Activated CD4-positive, alpha-beta T cell treated with anti-CD3 and anti-CD28 coated beads, Interleukin-2, amount 10 ng/mL, durations not matched to agents 7 days and 5 days (primary cell): ENCODE results near the gene NMRK2. TPM values are rescaled to one million over a fixed set of nuclear protein-coding genes. Genes with fewer than 3 reads are reported as not detected.

Experiments used
- CTCF ChIA-PET: fragments of 350-600 bp; sonication (Branson Sonifier 250); formaldehyde crosslinking; loops from one replicate; lab custom pipeline; 2021; ENCODE audit warnings: antibody characterized with exemption; lab: Charles Lee
- POLR2A ChIA-PET: fragments of 350-600 bp; sonication (Branson Sonifier 250); formaldehyde crosslinking; loops from one replicate; lab custom pipeline; 2021; ENCODE audit warnings: antibody characterized with exemption; lab: Charles Lee
- DNase-seq: peaks from one replicate; pipeline ENCODE4 v3.0.0-alpha.2; 2020
- H3K27ac Mint-ChIP-seq: one replicate; pipeline ENCODE4 v1.8.0; 2021; ENCODE audit warnings: mild to moderate bottlenecking, moderate library complexity, mixed read lengths
- H3K27me3 Mint-ChIP-seq: one replicate; pipeline ENCODE4 v1.8.0; 2021; ENCODE audit warnings: mixed read lengths
- H3K36me3 Mint-ChIP-seq: one replicate; pipeline ENCODE4 v1.8.0; 2021; ENCODE audit warnings: low read depth, mixed read lengths
- H3K4me1 Mint-ChIP-seq: one replicate; pipeline ENCODE4 v1.8.0; 2021; ENCODE audit warnings: mixed read lengths
- H3K4me3 Mint-ChIP-seq: one replicate; pipeline ENCODE4 v1.8.0; 2021; ENCODE audit warnings: mild to moderate bottlenecking, moderate library complexity, mixed read lengths
- H3K9me3 Mint-ChIP-seq: one replicate; pipeline ENCODE4 v1.8.0; 2021; ENCODE audit warnings: mixed read lengths
- total RNA-seq, 2 experiments: library from RNA; stranded (reverse); gene quantifications; one replicate each; pipeline ENCODE4 v1.2.3, GENCODE V29; 2021

The NMRK2 gene
- total RNA-seq, 2 experiments from 2014 or later = not detected

DNA sequence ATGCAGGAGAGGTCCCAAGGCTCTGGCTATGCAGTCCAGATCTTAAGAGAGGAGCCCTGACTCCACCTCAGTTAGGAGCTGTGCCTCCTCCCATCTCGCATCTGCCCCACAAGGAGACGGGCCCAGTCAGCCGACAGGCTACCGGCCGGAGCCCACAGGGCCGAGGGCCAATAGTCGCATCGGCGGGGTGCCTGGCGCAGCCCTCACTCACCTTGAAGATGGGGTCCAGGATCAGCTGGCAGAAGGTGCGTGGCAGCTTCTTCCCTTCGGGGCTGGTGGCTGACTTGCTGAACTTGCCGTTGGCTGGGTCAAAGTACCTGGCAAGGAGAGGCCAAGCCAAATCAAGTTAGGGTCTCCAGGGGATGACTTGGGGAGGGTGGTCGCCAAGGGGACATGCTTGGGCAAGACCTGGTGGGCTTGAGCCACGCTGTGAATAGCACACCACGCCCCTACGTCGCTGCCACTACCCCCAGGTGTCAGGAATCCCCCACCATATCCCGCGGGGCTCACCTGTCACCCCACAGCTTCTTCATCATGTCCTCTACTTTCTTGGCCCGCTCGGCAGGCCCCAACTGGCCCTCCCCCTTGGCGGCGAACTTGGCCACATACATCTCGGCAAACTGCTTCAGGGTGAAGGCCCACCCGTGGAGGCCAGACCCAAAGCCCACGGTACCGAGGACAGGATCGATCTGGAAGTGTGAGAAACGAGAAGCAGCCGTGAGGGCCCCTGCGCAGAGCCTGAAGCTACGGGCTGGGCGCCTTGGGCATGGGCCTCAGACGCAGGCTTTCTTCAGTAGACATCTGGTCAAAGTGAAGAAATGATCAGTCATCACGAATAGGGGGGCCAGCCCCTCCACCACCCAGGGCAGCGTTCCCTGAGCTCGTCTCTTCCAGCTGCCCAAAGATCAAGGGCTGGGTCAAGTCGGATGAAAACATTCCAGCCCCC, 49.1 kb downstream of the NMRK2 start:
- Mint-ChIP-seq H3K36me3 (peaks cover 62% of the 10 kb centered on the region), H3K9me3 (no peaks in the 10 kb centered on the region), H3K27me3 (no peaks in the 10 kb centered on the region), H3K4me1 (peaks cover 51% of the 10 kb centered on the region), H3K4me3 (no peak overlapping the region), H3K27ac (no peak overlapping the region)
- DNase-seq = no peak
- POLR2A ChIA-PET = no interaction called here
- CTCF ChIA-PET = interaction anchor here (1.1 to 1.2 kb wide), 2 partner anchors 10 to 13 kb away, joined by 4 to 8 read pairs; no protein-coding TSS in a partner anchor

DNA sequence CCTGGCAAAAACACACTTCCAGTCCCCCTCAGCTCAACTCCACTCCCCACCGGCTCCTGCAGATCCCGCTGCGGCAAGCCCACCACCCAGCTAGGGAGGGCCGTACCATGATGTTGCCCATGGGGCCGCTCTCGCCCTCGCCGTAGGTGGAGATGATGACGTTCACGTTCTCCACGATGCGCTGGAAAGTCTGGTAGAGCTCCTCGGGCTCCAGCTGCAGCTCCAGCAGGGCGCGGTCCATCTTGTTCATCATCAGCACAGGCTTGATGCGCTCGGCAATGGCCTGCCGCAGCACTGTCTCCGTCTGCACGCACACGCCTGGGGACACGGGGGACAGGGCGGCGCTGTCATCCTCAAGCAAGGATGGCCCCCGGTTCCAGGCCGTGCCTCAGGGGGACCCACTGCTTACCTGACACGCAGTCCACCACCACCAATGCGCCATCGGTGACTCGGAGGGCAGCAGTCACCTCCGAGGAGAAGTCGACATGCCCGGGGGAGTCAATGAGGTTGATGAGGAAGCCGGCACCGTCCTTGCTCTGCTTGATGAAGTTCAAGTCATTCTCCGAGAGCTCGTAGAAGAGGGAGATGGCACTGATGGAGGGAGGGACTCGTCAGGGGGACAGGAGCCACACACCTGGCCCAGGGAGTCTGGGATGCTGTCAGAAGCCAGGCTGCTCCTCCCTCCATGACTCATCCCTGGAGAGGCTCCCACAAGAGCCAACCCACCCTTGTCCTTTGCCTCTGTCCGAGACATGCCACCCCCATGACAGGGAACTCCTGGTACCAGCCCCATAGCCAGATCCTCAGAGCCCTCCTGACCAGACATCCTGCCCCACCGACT, 50.1 kb downstream of the NMRK2 start:
- peak overlapping the region; percentile 94 for H3K4me3 Mint-ChIP-seq
- H3K4me1 Mint-ChIP-seq = peaks cover 57% of the 10 kb centered on the region
- POLR2A ChIA-PET = no interaction called here
- no peak for DNase-seq
- peak overlapping the region; percentile 85 for H3K27ac Mint-ChIP-seq
- no peaks in the 10 kb centered on the region for H3K9me3 Mint-ChIP-seq
- CTCF ChIA-PET = no interaction called here
- H3K36me3 Mint-ChIP-seq = peaks cover 52% of the 10 kb centered on the region
- no peaks in the 10 kb centered on the region for H3K27me3 Mint-ChIP-seq

DNA sequence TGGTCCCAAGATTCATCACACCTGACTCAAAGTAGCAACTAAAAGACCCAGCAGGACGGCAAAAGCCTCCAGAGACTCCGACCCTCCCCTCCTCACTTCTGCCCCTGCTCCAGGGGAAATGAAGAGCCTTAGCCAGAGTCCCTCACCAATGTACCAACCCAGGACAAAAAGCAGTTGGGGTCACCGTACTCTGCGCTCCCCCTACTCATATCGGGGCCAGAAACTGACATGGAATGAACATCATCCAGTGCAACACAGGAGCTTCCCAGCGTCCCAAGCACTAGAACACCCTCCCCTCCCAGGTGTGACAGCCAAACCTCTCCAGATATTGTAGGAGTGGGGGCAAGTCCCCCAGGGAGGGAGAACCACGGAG, 50.7 kb downstream of the NMRK2 start:
- H3K9me3 Mint-ChIP-seq = no peaks in the 10 kb centered on the region
- peak overlapping the region; percentile 95 for H3K27ac Mint-ChIP-seq
- ChIA-PET POLR2A (no interaction called here), CTCF (interaction anchor here (0.5 to 0.8 kb wide), 2 partner anchors 211 to 807 kb away, joined by 3 read pairs; partner anchors contain the start of gene RAX2)
- no peak for DNase-seq
- H3K4me1 Mint-ChIP-seq = peaks cover 57% of the 10 kb centered on the region
- no peaks in the 10 kb centered on the region for H3K27me3 Mint-ChIP-seq
- peak overlapping the region; percentile 94 for H3K4me3 Mint-ChIP-seq
- H3K36me3 Mint-ChIP-seq = peaks cover 49% of the 10 kb centered on the region

DNA sequence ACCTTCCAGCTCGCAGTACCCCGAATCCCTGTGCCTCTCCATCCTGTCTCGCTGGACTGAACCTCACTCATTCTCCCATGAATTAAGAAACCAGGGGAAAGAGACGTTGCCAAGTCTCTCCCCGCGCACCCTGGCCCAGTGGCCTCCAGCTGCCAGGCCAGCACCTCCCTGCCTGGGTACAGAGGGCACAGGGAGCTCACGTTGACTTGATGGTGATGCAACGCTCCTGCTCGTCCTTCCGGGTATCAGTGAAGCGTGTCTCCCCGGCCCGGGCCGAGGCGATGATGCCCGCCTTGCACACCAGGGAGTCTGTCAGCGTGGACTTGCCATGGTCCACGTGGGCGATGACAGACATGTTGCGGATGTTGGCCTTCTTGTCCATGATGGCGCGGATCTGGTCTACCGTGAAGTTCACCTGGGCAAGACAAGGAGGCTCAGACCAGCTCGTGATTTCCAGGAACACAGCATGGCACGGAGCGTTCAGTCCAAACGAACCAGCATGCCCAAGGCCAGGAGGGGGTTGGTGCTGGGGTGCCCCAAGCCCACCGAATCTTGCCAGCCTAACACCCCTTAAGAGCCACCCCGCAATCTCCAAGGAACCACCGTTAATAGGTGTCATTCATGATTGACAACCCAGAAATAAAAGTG, 51.2 kb downstream of the NMRK2 start:
- peaks cover 46% of the 10 kb centered on the region for H3K36me3 Mint-ChIP-seq
- POLR2A ChIA-PET = no interaction called here
- H3K27ac Mint-ChIP-seq = peak overlapping the region; percentile 95
- CTCF ChIA-PET = interaction anchor here (0.5 to 1.1 kb wide), 3 partner anchors 212 to 807 kb away, joined by 3 to 4 read pairs (median 3); partner anchors contain the start of gene RAX2
- peaks cover 55% of the 10 kb centered on the region for H3K4me1 Mint-ChIP-seq
- H3K9me3 Mint-ChIP-seq = no peaks in the 10 kb centered on the region
- DNase-seq = no peak
- no peaks in the 10 kb centered on the region for H3K27me3 Mint-ChIP-seq
- H3K4me3 Mint-ChIP-seq = peak overlapping the region; percentile 94

DNA sequence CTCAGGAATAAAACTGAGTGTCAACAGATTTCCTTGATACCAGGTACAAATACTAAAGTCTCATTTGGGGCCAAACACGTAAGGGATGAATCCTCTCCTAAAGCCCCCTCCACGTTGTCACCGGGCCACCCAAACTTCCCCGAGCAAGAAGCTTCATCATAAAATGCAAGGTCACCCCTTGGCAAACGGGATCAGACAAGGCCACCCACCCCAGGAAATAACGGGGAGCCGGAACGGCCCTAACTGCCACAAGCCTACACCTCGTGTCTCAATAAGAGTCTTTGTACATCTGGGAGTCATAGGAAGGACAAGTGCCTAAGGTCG, 51.7 kb downstream of the NMRK2 start:
- Mint-ChIP-seq H3K36me3 (peaks cover 41% of the 10 kb centered on the region), H3K9me3 (no peaks in the 10 kb centered on the region), H3K27ac (peak overlapping the region; percentile 95), H3K4me1 (peaks cover 51% of the 10 kb centered on the region), H3K27me3 (no peaks in the 10 kb centered on the region), H3K4me3 (peak overlapping the region; percentile 94)
- POLR2A ChIA-PET = no interaction called here
- no peak for DNase-seq
- CTCF ChIA-PET = interaction anchor here (1.1 kb wide), 1 partner anchor 219 kb away, joined by 4 read pairs; no protein-coding TSS in a partner anchor

DNA sequence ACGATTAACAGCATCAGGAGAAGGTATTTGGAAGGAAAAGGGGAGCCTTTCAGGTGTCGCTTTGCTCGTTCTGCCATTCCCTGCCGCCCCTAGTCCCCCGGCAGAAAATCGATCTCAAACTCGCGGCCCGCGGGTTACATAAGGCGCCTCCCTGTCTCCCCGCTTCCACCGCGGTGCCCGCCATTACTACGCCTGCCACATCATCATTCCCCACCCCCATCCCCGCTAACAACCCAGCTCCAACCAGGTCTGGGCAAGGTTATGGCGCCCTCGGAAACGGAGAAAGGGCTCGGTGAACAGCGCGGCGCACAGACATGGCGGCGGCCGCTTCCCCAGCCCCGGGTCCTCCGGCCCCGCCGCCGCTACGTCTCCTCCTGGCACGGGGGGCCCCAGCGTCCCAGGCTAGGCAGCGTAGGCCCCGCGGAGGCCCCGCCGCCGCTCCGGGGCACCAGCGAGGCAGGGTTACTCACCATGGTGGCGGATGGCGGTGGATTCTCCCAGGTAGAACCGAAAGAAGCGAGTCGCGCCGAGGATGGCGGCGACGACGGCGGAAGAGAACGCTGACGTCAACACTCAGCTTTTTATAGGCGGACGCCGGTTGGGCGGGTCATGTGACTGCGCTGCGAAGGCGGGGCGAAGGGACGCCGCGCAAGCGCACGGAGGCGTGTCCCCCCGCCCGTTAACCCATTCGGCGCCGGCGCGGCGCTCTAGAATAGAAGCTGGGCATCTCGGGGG, 52.2 kb downstream of the NMRK2 start, which contains the start of gene EEF2:
EEF2 (minus strand) TSS at position 556 of the 735 bp plus-strand sequence; CDS start at position 473, 83 bp downstream.
- Mint-ChIP-seq H3K27me3 (no peaks in the 10 kb centered on the region), H3K9me3 (no peaks in the 10 kb centered on the region), H3K4me3 (peak within 1 kb of the TSS; percentile 94), H3K36me3 (peaks cover 38% of the 10 kb centered on the region), H3K27ac (peak within 1 kb of the TSS; percentile 95), H3K4me1 (peaks cover 51% of the 10 kb centered on the region)
- DNase-seq = peak; percentile 91
- CTCF ChIA-PET = interaction anchor here (0.6 to 1.4 kb wide), 7 partner anchors 12 to 219 kb away, joined by 3 to 9 read pairs (median 3); no protein-coding TSS in a partner anchor
- POLR2A ChIA-PET = interaction anchor here (0.7 to 0.9 kb wide), 2 partner anchors 10 to 14 kb away, joined by 3 to 4 read pairs; partner anchors contain the start of gene DAPK3

DNA sequence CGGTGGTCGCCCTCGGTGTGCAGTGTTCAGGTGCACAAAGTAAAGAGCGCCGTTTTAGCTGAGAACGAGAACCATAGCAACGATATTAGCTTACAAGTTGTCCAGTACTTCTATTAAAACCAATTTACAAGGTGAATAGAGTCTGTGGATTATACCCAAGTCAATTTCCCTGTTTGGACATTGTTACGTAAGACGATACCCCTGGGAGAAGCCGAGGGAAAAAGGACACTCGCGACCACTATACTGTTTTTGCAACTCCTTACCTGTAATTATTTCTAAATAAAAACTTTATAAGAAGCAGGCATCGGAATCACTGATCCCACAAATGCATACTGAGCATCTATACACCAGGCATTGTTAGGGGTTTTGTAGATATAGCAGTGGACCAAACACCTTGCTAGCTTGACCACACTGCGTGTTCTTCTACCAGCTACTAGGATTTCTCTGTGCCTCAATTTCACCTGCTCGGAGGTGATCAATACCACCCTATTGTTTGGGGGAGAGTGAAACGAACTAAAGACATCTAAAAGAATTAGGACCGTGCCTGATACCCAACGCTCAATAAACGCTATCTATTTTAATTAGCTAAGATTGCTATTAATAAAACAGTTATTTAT, 52.9 kb downstream of the NMRK2 start:
- DNase-seq = no peak
- no peaks in the 10 kb centered on the region for H3K27me3 Mint-ChIP-seq
- peaks cover 54% of the 10 kb centered on the region for H3K4me1 Mint-ChIP-seq
- H3K9me3 Mint-ChIP-seq = no peaks in the 10 kb centered on the region
- ChIA-PET POLR2A (interaction anchor here (0.7 to 0.9 kb wide), 2 partner anchors 11 to 15 kb away, joined by 3 to 4 read pairs; partner anchors contain the start of gene DAPK3), CTCF (interaction anchor here (0.5 to 1.4 kb wide), 7 partner anchors 13 to 297 kb away, joined by 3 to 9 read pairs (median 3); no protein-coding TSS in a partner anchor)
- H3K4me3 Mint-ChIP-seq = peak overlapping the region; percentile 94
- H3K27ac Mint-ChIP-seq = peak overlapping the region; percentile 95
- peaks cover 38% of the 10 kb centered on the region for H3K36me3 Mint-ChIP-seq

DNA sequence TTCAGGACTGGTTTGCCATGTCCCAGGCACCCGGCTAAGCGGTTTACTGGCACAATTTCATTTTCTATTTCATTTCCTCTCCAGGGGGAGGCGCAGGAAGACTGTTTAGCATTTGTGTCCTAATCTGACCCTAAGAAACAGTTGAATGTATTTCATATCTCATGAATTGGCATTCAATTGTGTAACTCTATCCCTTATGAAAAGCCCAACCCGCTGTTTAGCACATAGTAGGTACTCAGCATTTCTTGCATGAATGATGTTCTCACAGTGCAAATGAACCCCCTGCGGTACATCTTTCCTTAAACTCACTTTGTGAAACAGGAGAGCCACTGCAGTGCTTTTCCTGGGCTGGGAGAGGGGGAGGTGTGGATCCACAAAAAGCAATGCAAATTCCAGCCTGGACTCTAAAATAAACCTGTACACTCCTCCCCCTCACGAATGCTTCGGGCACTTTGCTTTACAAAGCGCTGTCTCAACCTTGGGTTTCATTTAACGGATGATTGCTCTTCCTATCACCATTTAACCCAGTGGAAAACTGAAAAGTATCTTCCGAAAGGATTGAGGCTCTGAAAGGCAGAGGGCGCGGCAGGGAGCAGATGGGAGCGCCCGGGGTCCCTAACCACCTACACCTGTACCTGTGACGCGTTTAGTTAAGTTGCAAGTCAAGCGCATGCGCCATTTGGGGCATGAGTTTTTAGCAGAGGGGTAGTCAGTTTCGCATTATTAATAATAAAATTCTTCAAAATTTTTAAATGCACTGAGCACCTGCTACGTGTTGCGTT, 53.6 kb downstream of the NMRK2 start:
- ChIA-PET CTCF (interaction anchor here (0.5 to 2.1 kb wide), 8 partner anchors 14 to 298 kb away, joined by 3 to 9 read pairs (median 3); partner anchors contain the start of gene MRPL54), POLR2A (no interaction called here)
- H3K27me3 Mint-ChIP-seq = no peaks in the 10 kb centered on the region
- DNase-seq = peak; percentile 81
- H3K9me3 Mint-ChIP-seq = no peaks in the 10 kb centered on the region
- H3K4me1 Mint-ChIP-seq = peaks cover 53% of the 10 kb centered on the region
- H3K27ac Mint-ChIP-seq = peak overlapping the region; percentile 95
- peak overlapping the region; percentile 94 for H3K4me3 Mint-ChIP-seq
- peaks cover 35% of the 10 kb centered on the region for H3K36me3 Mint-ChIP-seq

DNA sequence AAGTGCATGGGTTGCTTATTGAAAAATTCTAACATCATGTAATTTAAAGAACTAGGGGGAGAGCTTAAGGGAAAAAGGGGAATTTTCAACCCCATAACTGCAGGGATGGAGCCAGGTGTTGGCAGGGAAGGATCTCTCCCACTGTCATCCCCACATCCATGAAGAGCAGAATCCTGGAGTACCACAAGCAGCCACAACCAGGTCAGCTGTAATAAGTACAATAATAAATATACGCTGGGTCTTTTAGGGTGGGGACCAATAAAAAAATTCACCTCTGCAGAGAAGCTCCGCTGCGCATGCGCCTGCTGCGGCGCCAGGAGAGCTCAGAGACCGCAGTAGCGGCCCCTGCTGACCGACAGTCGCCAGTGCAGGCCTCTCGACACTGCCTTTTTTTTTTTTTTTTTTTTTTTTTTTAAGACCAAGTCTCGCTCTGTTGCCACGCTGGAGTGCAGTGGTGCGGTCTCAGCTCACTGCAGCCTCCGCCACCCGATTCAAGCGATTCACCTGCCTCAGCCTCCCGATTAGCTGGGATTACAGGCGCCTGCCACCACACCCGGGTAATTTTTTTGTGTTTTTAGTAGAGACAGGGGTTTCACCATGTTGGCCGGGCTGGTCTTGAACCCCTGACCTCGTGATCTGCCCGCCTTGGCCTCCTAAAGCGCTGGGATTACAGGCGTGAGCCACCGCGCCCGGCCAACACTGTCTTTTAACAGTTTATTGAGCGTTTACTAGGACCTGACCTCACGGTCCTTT, 54.9 kb downstream of the NMRK2 start:
- ChIA-PET CTCF (interaction anchor here (0.5 to 2.1 kb wide), 43 partner anchors 9 to 978 kb away, joined by 3 to 19 read pairs (median 4); partner anchors contain the start of genes APBA3, CREB3L3, DAPK3 and EBI3), POLR2A (interaction anchor here (1.7 kb wide), 1 partner anchor 17 kb away, joined by 6 read pairs; the partner anchor contains the start of gene DAPK3)
- Mint-ChIP-seq H3K27ac (peak overlapping the region; percentile 95), H3K9me3 (no peaks in the 10 kb centered on the region), H3K27me3 (no peaks in the 10 kb centered on the region), H3K4me3 (peak overlapping the region; percentile 94), H3K36me3 (peaks cover 23% of the 10 kb centered on the region), H3K4me1 (peaks cover 46% of the 10 kb centered on the region)
- DNase-seq = peak; percentile 91

DNA sequence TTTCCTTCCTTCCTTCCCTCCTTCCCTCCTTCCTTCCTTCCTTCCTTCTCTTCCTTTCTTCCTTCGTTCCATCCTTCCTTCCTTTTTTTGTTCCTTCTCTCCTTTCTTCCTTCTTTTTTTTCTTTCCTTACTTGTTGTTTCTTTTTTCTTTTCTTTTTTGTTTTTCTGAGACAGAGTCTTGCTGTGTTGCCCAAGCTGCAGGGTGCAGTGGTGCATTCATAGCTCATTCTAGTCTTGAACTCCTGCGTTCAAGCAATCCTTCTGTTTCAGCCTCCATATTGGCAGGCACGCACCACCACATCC, 57.9 kb downstream of the NMRK2 start:
- CTCF ChIA-PET = interaction anchor here (0.6 to 1.3 kb wide), 9 partner anchors 15 to 690 kb away, joined by 3 to 5 read pairs (median 3); no protein-coding TSS in a partner anchor
- no peak for DNase-seq
- POLR2A ChIA-PET = no interaction called here
- no peaks in the 10 kb centered on the region for H3K36me3 Mint-ChIP-seq
- H3K9me3 Mint-ChIP-seq = no peaks in the 10 kb centered on the region
- no peak overlapping the region for H3K4me3 Mint-ChIP-seq
- H3K27me3 Mint-ChIP-seq = no peaks in the 10 kb centered on the region
- H3K27ac Mint-ChIP-seq = peak overlapping the region; percentile 71
- peaks cover 28% of the 10 kb centered on the region for H3K4me1 Mint-ChIP-seq
